Psoas muscle (tissue), 8 donors: Measurements from ENCODE around the gene UBE2S. TPM values are rescaled to one million over a fixed set of nuclear protein-coding genes. Genes with fewer than 3 reads are reported as not detected.

Experiments used
- ATAC-seq, 4 donors: fragments of 200-7000 bp; cut with Tn5 transposase; one replicate each; pipeline ENCODE4 v1.9.1; 2020; ENCODE audit warnings: moderate library complexity in 3 of 4, mild to moderate bottlenecking in 2 of 4
- DNase-seq, 2 donors: peaks; one replicate each; pipeline ENCODE4 v3.0.0-alpha.2; 2020
- H3K27ac ChIP-seq: fragments of 200-600 bp; one replicate; pipeline ENCODE4 v1.8.0; 2022
- H3K27me3 ChIP-seq, 3 donors: fragments of 200-600 bp in 1 of 3; one replicate each; pipeline versions ENCODE4 v1.6.1 to v1.8.0; 2013 to 2022; ENCODE audit warnings: low read length in 2 of 3, mild to moderate bottlenecking in 2 of 3, moderate library complexity in 1 of 3; ENCODE audit not compliant: insufficient read depth in 3 of 3
- H3K36me3 ChIP-seq, 2 donors: fragments of 200-600 bp in 1 of 2; one replicate each; pipeline versions ENCODE4 v1.6.1 to v1.8.0; 2013 to 2022; ENCODE audit warnings: low read depth in 1 of 2, mild to moderate bottlenecking in 1 of 2, moderate library complexity in 1 of 2; ENCODE audit not compliant: insufficient read depth in 1 of 2
- H3K4me1 ChIP-seq: fragments of 200-600 bp; one replicate; pipeline ENCODE4 v1.8.0; 2022
- H3K4me3 ChIP-seq: fragments of 200-600 bp; one replicate; pipeline ENCODE4 v1.8.0; 2022; ENCODE audit warnings: mild to moderate bottlenecking
- H3K9me3 ChIP-seq: fragments of 200-600 bp; one replicate; pipeline ENCODE4 v1.8.0; 2022
- CTCF ChIP-seq: fragments of 200-600 bp; IDR thresholded peaks from one replicate; pipeline ENCODE4 v1.8.0; 2022; ENCODE audit warnings: antibody characterized with exemption
- WGBS, 3 donors: extraction: QIAGEN DNeasy Blood & Tissue Kit; methylation state at CpG; one replicate each; pipeline versions ENCODE4 v1.1.6 to v1.1.7; 2013; 5-methylcytosine and 5-hydroxymethylcytosine counted together
- intact Hi-C, 2 donors: fragments of 100-400 bp; cut with DNase I; formaldehyde crosslinking; loops; one replicate each; pipeline versions ENCODE4 v1.11.0 to v1.14.2; 2022
- polyA plus RNA-seq, 3 donors: library from polyadenylated mRNA; stranded (reverse); fragments of 200-250 nt; gene quantifications; one replicate each; pipeline ENCODE4 v1.2.3, GENCODE V29; 2013
- total RNA-seq, 4 donors: library from RNA; stranded (reverse); fragmentation: NEBNext Ultra II Directional in 2 of 4; extraction: Animal tissue kit (Norgen Biotek cat#: 25700) in 2 of 4; gene quantifications; one replicate each; pipeline versions ENCODE4 v1.2.1 to v1.2.4, GENCODE V29; 2021 to 2023
- donor health status: healthy with polysubstance abuse.
- donor health status: DM: no; HTN: no; CAD: no; lungs with moderate emphysema.
- donor health status: Bipolar disorder and iron deficiency.
- donor health status: healthy.
- donor health status: DM: yes; HTN: yes; CAD: no.
- donor health status: DM: no; HTN: no; CAD: no.
- donor health status: DM: no; HTN: no; CAD: no.
- donor health status: DM: yes; HTN: yes; CAD: no.

The UBE2S gene
- total and polyA plus RNA-seq, 7 donors, result 5.6 to 26.7 (median 17.9) TPM

GRCh38 chr19:55435020-55435419 lies 27.4 kb upstream of the UBE2S start:
- ATAC-seq (no peak), DNase-seq (peak in 1 of 2 donors; percentile 14)
- H3K4me1 ChIP-seq, result no peaks in the 10 kb centered on the region
- intact Hi-C loops, result no loop called here
- TF ChIP-seq CTCF, result no peak
- H3K9me3 ChIP-seq, result no peaks in the 10 kb centered on the region
- H3K27ac ChIP-seq, result no peak overlapping the region
- no peak overlapping the region for H3K4me3 ChIP-seq
- WGBS, 3 donors, result 89 to 92% (median 92%) methylated on average over 4 of the region's 4 CpGs
- no peaks in the 10 kb centered on the region for H3K36me3 ChIP-seq
- peaks cover 0 to 74% (median 34%) of the 10 kb centered on the region in 3 donors for H3K27me3 ChIP-seq

GRCh38 chr19:55434356-55434919 lies 26.9 kb upstream of the UBE2S start:
- no peak for TF ChIP-seq CTCF
- Histone ChIP-seq H3K36me3 (no peaks in the 10 kb centered on the region), H3K4me1 (no peaks in the 10 kb centered on the region), H3K9me3 (no peaks in the 10 kb centered on the region), H3K27ac (no peak overlapping the region), H3K4me3 (no peak overlapping the region), H3K27me3 (peaks cover 0 to 74% (median 37%) of the 10 kb centered on the region in 3 donors)
- DNase-seq (peak in 1 of 2 donors; percentile 1), ATAC-seq (no peak)
- intact Hi-C loops, result no loop called here
- 72 to 93% (median 93%) methylated on average over 4 of the region's 4 CpGs for WGBS, 3 donors

- peak in 1 of 2 donors; percentile 48 for DNase-seq
- ATAC-seq, result no peak
- Histone ChIP-seq H3K27me3 (peaks cover 0 to 74% (median 31%) of the 10 kb centered on the region in 3 donors), H3K9me3 (no peaks in the 10 kb centered on the region), H3K4me1 (no peaks in the 10 kb centered on the region), H3K4me3 (no peak overlapping the region), H3K36me3 (no peaks in the 10 kb centered on the region), H3K27ac (no peak overlapping the region)
- WGBS, 3 donors, result 3 to 6% (median 5%) methylated on average over 32 to 48 of the region's 48 CpGs
- intact Hi-C loops, result no loop called here
- TF ChIP-seq CTCF, result no peak
These were observed 25.7 kb upstream of the UBE2S start for GRCh38 chr19:55433292-55433691.

GRCh38 chr19:55432241-55432959 lies 24.8 kb upstream of the UBE2S start:
- H3K9me3 ChIP-seq, result no peaks in the 10 kb centered on the region
- H3K4me3 ChIP-seq, result no peak overlapping the region
- H3K4me1 ChIP-seq, result no peaks in the 10 kb centered on the region
- ATAC-seq (no peak), DNase-seq (peak in 1 of 2 donors; percentile 8)
- H3K36me3 ChIP-seq, result no peaks in the 10 kb centered on the region
- WGBS, 3 donors, result 81 to 82% (median 81%) methylated on average over 14 of the region's 14 CpGs
- no peak for TF ChIP-seq CTCF
- peaks cover 0 to 70% (median 35%) of the 10 kb centered on the region in 3 donors for H3K27me3 ChIP-seq
- H3K27ac ChIP-seq, result no peak overlapping the region
- intact Hi-C loops, result no loop called here
